ENCODE data around the gene DOCK1.

DNA sequence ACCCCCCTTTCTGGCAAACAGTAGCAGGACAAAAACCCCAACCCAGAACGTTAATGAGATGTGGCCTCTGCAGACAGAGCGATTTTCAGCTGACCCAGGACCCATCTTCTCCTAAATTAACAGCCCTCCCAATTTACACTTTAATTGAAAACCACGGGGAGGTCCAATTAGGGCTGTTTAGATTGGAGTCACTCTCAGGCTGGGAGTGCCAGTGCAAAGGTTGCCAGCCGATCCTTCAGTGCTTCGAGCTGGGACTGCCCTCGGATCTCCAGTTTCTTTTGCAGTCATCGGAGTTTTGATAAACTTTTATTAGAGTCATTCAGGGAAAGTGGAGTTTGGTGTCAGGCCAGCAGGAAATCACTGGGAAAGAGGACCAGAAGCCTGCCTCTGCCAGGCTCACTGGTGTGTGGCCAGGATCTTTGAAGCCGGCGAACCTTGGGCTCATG is 108.0 kb downstream of the DOCK1 start:
- TF ChIP-seq, protein P1, sequence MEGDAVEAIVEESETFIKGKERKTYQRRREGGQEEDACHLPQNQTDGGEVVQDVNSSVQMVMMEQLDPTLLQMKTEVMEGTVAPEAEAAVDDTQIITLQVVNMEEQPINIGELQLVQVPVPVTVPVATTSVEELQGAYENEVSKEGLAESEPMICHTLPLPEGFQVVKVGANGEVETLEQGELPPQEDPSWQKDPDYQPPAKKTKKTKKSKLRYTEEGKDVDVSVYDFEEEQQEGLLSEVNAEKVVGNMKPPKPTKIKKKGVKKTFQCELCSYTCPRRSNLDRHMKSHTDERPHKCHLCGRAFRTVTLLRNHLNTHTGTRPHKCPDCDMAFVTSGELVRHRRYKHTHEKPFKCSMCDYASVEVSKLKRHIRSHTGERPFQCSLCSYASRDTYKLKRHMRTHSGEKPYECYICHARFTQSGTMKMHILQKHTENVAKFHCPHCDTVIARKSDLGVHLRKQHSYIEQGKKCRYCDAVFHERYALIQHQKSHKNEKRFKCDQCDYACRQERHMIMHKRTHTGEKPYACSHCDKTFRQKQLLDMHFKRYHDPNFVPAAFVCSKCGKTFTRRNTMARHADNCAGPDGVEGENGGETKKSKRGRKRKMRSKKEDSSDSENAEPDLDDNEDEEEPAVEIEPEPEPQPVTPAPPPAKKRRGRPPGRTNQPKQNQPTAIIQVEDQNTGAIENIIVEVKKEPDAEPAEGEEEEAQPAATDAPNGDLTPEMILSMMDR (IDR thresholded peaks at IDR 0.05) = no peak
- TF ChIP-seq POLR2A (IDR thresholded peaks at IDR 0.05) = no peak
